GM18507 (cell line): Measurements from ENCODE around the gene TRIM7.
"Not testable (repeated sequence)": the region's sequence is repeated elsewhere in the genome, so short reads cannot be mapped to it uniquely, and the experiment has no call there.

ENCODE experiments used
- DNase-seq: peaks from one replicate; pipeline ENCODE4 v3.0.0; 2011; ENCODE audit warnings: low read depth; ENCODE audit not compliant: insufficient read length; ENCODE audit errors: extremely low spot score
- FAIRE-seq: peaks from 2 replicates; lab custom pipeline; 2011; peaks lifted over from hg19 to GRCh38; lab: Jason Lieb, UNC

The TRIM7 gene

DNA sequence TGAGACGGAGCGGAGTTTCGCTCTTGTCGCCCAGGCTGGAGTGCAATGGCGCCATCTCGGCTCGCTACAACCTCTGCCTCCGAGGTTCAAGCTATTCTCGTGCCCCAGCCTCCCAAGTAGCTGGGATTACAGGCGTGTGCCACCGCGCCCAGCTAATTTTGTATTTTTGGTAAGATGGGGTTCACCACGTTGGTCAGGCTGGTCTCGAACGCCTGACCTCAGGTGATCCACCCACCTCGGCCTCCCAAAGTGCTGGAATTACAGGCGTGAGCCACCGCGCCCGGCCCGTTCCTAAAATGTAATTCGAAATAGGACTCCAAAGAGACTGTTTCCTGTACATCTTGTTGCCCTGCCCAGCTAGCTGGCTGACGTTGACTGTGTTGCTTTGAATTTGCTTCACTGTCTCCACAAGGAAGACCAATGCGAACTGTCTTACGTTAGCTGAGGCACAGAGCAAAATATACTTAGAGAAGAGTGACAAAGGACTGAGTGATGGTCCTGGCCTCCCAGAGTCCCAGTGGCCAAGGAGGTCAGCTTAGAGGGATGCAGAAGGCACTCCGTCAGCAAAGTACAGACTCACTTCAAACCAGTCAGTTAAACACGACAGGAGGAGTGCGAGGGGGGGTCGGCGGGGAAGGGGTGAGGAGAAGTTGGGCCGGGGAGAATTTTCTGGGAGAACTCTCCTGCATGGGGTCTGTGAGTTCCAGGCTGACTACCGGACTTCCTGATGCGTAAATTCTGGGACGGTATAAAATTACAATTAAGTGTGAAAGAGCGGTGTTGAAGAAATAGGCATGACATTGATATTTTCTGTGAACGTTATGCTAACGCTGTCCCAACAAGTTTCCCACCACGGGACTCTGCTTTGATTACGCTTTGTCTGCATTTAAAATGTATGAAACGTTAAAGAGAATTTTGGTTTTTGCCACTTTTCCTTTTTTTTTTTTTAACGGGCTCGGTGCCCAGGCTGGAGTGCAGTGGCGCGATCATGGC lies 11.3 kb upstream of the TRIM7 start:
- DNase-seq: no peak
- no peak for FAIRE-seq

DNA sequence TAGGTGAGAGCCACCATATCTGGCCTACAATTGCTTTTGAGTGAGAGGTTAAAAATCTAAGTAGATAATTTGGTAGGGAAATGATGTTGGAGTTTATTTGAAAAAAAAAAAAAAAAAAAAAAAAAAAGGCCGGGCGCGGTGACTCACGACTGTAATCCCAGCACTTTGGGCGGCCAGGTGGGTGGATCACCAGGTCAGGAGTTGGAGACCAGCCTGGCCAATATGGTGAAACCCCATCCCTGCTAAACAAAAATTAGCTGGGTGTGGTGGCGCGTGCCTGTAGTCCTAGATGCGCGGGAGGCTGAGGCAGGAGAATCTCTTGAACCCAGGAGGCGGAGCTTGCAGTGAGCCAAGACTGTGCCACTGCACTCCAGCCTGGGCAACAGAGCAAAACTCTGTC lies 9.3 kb upstream of the TRIM7 start:
- DNase-seq, FAIRE-seq: not testable (repeated sequence)

DNA sequence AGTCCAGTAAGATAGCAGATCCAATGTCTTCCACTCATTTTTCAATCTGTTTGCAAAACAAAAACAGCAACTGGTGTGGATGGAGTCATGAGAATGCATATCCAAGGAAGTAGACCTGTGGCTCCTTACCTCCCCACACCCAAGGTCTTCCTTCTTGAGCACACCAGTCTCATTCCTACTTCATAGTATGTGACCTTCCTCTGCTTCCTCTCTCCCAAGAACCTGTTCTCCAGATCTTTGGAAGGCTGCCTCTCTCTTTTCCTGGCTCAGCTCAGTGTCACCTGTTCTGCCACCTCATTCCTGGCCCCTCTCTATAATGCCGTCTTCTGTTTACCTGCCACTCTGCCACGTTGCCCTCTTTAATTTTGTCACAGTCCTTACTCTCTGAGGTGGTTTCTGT lies 7.9 kb upstream of the TRIM7 start:
- FAIRE-seq (no peak), DNase-seq (no peak)

DNA sequence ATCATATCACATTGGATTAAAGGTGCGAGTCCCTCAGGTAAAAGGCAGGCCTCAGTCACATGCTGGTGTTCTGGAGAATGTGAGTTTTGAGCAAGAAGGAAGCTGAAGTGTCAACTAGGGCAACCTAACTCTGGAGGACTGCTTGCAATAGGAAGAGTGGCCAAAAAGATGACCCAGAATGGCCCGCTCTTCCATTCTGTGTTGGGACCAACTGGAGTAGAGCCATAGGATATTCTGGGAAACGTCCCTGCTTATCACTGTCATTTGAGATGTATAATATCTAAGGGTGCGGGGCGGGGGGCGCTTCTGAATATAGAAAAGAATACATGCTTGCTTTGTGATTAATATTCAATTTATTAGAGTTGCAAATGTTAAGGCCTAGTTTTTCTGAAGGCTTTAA lies 7.1 kb upstream of the TRIM7 start:
- DNase-seq: no peak

DNA sequence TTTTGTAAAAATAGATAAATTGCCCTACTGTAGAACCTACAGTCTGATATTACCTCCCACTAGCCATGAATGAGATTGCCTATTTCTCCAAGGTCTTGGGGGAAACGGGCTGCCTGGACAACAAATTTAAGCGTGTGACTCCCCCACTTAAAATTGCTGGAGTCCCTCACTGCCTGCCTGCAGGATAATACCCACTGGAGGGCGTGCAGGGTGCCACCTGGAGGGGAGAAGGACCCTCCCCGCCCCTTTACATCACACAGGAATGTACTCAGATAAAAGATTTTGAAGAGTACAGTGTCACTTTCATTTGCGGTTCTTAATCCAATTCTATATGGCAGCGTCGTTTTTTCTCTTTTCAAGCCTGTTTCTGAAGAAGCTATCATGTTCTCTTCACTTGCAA lies 6.2 kb upstream of the TRIM7 start:
- no peak for DNase-seq
- no peak for FAIRE-seq

More for the DNA sequence above, 7.1 kb upstream of the TRIM7 start:
- no peak for FAIRE-seq

DNA sequence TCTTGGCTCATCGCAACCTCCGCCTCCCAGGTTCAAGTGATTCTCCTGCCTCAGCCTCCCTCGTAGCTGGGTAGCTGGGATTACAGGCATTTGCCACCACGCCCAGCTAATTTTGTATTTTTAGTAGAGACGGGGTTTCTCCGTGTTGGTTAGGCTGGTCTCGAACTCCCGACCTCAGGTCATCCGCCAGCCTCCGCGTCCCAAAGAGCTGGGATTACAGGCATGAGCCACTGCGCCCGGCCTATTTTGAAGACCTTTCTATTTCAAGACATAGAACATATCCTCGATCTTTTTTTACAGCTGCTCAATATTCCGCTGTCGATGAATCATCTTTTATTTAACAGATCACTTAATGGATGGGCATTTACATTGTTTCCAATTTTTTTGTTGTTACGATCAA lies 5.7 kb upstream of the TRIM7 start:
- DNase-seq, FAIRE-seq: not testable (repeated sequence)

DNA sequence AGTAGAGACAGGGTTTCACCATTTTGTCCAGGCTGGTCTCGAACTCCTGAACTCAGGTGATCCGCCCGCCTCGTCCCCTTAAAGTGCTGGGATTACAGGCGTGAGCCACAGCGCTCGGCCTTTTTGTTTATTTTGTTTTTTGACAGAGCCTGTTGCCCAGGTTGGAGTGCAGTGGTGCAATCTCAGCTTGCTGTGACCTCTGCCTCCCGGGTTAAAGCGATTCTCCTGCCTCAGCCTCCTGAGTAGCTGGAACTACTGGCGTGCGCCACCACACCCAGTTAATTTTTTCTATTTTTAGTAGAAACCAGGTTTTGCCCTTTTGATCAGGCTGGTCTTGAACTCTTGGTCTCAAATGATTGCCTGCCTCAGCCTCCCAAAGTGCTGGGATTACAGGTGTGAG lies 5.2 kb upstream of the TRIM7 start:
- not testable (repeated sequence) for FAIRE-seq, DNase-seq

DNA sequence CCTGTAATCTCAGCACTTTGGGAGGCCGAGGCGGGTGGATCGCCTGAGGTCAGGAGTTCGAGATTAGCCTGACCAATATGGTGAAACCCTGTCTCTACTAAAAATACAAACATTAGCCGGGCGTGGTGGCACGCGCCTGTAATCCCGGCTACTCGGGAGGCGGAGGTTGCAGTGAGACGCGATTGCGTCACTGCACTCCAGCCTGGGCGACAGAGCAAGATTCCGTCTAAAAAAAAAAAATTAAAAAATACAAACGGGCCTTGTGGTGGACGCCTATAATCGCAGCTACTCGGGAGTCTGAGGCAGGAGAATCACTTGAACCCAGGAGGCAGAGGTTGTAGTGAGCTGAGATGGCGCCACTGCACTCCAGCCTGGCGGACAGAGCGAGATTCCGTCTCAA lies 4.0 kb upstream of the TRIM7 start:
- FAIRE-seq, DNase-seq: not testable (repeated sequence)

DNA sequence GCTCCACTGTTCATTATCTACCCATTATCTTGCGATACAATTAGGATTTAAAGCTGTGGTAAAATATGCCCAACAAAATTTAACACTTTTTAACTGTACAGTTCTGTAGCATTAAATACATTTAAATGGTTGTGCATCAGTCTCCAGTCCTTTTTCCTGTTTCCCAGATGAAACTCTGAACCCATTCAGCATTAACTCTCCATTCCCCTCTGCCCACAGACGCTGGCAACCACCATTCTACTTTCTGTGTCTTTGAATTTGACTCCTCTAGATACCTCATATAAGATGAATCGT lies 2.9 kb upstream of the TRIM7 start:
- DNase-seq (no peak), FAIRE-seq (no peak)

DNA sequence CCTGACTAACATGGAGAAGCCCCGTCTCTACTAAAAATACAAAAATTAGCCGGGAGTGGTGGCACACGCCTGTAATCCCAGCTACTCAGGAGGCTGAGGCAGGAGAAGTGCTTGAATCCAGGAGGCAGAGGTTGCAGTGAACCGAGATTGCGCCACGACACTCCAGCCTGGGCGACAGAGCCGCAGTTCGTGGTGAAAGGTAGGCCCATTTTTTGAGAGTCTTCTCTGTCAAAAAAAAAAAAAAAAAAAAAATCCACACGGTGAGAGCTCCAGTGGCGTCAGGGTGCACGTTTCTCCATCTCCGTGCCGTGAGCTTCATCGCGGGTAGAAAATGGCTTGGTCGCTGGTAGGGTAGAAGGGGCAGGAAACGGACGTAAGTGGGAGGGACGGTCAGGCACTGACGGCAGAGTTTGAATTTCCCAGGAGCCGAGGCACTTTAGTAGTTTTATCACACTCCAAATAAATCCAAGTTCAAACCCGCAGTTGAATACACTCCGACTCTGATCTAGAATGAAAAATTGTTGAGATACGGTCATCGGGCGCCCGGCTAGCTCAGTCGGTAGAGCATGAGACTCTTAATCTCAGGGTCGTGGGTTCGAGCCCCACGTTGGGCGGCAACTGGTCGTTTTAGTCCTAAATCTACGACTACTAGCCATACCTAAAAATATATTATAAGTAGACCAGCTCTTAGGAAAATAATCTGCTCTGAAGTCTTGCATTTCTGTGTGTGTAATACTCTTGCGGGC lies 2.4 kb upstream of the TRIM7 start:
- DNase-seq (no peak), FAIRE-seq (peak; percentile 52)

DNA sequence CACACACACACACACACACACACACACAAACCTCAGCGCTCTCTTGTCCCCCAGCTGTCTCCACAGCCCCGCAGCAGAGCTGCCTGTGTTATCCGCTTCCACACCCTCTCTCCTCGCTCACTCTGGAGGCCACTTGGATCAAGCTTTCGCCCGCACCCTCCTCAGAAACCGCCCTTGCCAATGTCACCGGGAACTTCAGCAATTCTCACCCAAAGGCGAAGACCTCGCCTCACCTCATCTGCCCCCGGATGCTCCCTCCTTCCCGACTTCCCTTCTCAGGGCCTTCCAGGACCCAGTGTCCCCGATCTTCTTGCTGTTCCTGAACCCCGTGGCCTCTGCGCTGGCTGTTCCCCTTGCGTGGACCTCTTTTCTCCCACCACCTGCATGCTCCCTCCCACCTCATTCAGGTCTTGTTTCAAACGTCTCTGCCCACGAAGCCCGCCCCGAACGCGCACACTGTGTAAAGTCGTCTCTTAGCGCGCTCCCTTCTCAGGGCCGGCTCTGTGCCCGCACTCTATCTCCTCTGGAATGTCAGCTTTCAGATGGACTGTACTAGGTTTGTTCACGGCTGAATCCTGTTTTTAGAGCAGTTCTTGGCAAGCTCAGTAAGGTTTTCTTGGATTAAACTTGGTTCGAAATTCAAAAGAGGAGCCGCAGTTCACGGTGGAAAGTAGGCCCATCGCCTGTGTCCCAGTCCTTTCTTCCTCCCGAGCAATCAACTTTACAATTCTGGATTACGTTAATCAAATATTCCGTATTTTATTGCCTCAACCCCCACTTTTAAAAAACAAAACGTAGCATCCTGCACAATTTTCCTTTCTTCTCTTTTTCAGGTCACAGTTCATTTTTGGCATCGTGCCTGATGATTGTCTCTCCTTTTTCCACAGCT lies 1.0 kb upstream of the TRIM7 start:
- no peak for DNase-seq
- FAIRE-seq: no peak

DNA sequence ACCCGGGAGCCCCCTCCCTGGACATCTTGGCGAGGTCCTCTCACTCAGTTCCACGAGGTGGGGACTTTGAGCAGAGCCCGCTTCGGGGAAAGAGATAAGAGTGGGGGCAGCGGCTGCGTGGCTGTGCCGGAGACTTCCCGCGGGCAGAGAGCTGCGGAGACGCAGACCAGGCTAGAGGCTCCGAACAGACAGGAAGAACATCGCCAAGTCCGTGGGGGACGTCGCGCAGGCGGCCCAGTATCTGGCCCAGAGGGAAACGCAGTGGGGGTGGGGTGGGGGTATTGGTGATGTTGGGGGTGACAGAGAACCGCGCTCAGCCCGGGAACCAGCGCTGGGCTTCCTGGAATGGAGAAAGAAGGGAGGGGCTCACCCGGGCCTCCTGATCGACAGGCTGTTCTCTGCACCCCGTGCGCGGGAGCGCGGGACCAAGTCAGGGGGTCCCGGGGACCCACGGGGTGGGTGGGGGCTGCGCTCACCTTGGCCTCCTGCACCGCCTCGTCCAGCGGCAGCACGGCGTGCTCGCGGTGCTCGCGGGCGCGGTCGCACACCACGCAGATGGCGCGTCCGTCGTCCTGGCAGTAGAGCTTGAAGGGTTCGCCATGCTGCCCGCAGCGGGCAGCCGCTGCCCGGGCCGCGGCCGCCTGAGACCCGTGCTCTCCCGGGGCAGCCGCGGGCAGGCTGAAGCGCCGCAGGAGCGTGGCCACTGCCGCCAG lies 727 bp downstream of the TRIM7 start:
- DNase-seq (no peak), FAIRE-seq (no peak)

DNA sequence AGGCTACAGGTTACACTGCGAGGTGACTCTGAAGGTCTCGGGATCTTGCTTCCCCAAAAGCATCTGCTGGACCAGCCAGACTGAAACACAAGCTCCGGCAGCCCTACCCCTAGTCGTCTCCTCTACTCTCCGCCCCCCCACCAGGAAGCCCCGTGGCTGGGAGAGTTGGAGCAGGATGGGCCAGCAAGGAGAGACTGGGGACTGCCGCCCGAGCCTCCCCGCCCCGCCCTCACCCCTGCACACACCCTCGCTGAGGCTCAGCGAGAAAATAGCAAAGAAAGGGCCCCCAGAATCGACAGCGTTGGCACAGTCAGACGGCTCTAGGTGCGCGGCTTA lies 1.3 kb downstream of the TRIM7 start:
- DNase-seq (no peak), FAIRE-seq (no peak)

DNA sequence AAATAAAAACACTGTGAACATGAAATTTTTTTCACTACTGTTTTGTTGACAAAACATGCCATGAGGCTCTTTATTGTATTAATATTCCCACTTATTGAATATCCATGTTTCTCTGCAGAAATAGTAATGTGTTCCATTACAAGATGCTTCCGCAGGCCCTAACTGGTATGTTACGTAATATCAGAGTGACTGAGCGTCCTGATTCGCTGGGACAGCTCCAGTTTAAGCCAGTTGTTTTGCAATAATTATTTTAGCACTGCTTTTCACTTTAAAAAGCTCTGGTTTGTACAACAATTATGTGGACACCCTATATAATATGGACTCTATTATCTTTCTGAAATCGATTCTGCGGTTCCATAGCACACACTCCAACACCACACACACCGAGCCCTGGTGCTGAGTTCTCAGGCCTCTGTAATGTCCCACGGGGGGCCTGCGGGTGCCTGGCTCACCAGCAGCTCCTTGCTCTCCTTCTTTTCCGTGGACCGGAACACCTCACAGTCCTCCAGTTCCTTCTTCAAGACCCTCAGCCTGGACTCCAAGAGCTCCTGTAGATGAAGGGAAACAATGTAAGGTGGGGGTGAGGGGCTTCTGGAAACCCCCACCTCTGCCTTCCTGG lies 1.8 kb downstream of the TRIM7 start:
- DNase-seq: no peak

DNA sequence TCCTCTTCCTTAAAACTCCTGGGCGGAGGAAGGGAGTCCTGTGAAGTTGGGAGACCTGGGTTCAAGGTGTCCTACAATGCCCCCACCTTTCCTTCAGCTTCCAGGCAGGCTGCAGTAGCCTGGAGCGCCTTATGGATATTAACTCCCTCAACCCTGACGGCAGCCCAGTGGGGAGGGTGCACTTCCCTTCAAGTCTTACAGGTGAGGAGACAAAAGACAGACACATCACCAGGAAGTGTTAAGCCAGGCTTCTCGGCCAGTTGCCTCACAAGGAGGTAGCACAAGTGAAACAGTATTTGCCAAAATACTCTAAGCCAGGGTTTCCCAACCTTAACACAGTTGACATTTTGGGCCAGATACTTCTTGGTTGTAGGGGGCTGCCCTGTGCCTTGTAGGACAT lies 4.2 kb downstream of the TRIM7 start:
- FAIRE-seq (no peak), DNase-seq (no peak)

More for the DNA sequence above, 1.8 kb downstream of the TRIM7 start:
- FAIRE-seq: no peak

DNA sequence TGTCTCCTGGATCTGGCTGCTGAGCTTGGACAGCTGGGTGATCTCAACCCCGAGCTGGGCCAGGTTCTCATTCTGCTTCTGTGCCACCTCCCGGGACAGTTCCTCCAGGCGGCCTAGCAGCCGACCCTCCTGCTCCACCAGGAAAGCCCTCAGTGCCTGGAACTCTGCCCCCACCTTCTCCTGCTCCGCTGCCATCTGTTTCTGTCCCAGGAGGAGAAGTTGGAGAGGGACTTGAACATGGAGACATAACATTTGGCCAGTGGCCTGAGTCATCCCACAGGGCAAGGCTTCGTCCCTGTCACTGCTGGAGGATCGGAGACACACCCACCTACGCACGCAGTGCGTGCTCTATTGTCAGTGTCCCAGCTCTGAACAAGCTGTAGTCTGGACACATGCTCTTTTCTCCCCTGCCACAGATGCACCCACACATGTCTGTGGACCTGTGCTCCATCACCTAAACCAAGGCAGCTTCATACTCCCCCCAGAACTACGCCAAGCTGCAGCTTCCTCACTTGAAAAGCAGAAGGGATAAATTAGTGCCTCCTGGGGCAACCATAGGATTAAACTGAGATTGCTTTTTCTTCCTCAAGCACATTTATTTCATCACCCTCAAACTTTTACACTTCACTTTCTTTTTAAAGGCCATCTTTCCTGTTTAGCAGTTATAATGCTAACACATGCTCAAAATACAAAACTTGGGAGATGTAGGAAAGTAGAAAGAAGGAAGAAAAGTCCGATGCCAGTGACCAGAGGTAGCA lies 4.9 kb downstream of the TRIM7 start:
- FAIRE-seq (no peak), DNase-seq (no peak)

DNA sequence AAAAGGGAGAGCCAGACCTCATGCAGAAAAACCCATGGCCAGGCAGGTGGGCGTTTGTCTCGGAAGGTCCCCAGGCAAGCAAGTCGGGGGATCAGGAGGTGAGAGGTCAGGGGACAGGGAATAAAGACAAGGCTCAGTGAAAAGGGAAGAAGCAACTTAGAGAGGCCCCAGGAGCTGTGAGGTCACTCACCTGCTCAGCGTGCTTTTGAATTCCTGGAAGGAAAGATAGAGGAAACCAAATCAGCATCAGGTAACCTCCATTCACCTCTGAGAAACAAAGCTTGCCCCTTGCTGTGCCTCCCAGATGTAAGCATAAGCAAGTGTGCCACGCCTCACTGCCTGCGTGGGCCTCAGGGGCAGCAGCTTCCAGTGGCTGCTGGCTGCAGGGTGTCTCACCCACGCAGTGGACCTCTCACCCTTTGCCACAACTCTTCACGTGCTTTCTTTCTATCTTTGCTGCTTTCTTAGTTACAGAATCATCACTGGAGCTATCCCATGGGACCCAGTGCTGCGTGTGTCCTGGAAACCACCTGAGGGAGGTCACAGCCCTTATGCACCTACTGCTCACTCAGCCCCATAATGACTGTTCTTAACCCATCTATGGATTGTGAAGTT lies 6.0 kb downstream of the TRIM7 start:
- peak; percentile 89 for FAIRE-seq
- peak; percentile 59 for DNase-seq
